ENCODE results near the gene KMT2E.

The KMT2E gene

GRCh38 chr7:105079348-105079747 is 65.3 kb downstream of the KMT2E start:
- DNase-seq (ENCODE audit: low read depth in 2 of 2), result no peak

GRCh38 chr7:105084581-105084980 is 70.6 kb downstream of the KMT2E start:
- no peak for DNase-seq (ENCODE audit: low read depth in 2 of 2)

- DNase-seq (ENCODE audit: low read depth in 2 of 2), result no peak
These were observed 72.8 kb downstream of the KMT2E start for GRCh38 chr7:105086850-105087249.

GRCh38 chr7:105087981-105088380 is 74.0 kb downstream of the KMT2E start:
- DNase-seq (ENCODE audit: low read depth in 2 of 2), result no peak

- no peak for DNase-seq (ENCODE audit: low read depth in 2 of 2)
These were observed 74.5 kb downstream of the KMT2E start for GRCh38 chr7:105088456-105088855.

GRCh38 chr7:105094966-105095365 is 81.0 kb downstream of the KMT2E start:
- no peak for DNase-seq (ENCODE audit: low read depth in 2 of 2)

- DNase-seq (ENCODE audit: low read depth in 2 of 2), result no peak
These were observed 82.3 kb downstream of the KMT2E start for GRCh38 chr7:105096306-105096705.

GRCh38 chr7:105097619-105098018 is 83.6 kb downstream of the KMT2E start:
- no peak for DNase-seq (ENCODE audit: low read depth in 2 of 2)

GRCh38 chr7:105098863-105099515 is 85.0 kb downstream of the KMT2E start:
- DNase-seq (ENCODE audit: low read depth in 2 of 2), result no peak

- DNase-seq (ENCODE audit: low read depth in 2 of 2), result no peak
These were observed 87.9 kb downstream of the KMT2E start for GRCh38 chr7:105101864-105102263.

GRCh38 chr7:105102557-105103352 is 88.8 kb downstream of the KMT2E start:
- no peak for DNase-seq (ENCODE audit: low read depth in 2 of 2)

- no peak for DNase-seq (ENCODE audit: low read depth in 2 of 2)
These were observed 91.6 kb downstream of the KMT2E start for GRCh38 chr7:105105579-105105978.

GRCh38 chr7:105106473-105106872 is 92.5 kb downstream of the KMT2E start:
- DNase-seq (ENCODE audit: low read depth in 2 of 2), result no peak

- no peak for DNase-seq (ENCODE audit: low read depth in 2 of 2)
These were observed 93.5 kb downstream of the KMT2E start for GRCh38 chr7:105107458-105107857.

- DNase-seq (ENCODE audit: low read depth in 2 of 2), result no peak
These were observed 98.7 kb downstream of the KMT2E start for GRCh38 chr7:105112440-105113418.

- no peak for DNase-seq (ENCODE audit: low read depth in 2 of 2)
These were observed 104.9 kb downstream of the KMT2E start for GRCh38 chr7:105118612-105119600.

GRCh38 chr7:105122619-105123018 is 108.6 kb downstream of the KMT2E start:
- no peak for DNase-seq (ENCODE audit: low read depth in 2 of 2)

- no peak for DNase-seq (ENCODE audit: low read depth in 2 of 2)
These were observed 111.7 kb downstream of the KMT2E start for GRCh38 chr7:105125745-105126144.

GRCh38 chr7:105126436-105126975 is 112.5 kb downstream of the KMT2E start:
- DNase-seq (ENCODE audit: low read depth in 2 of 2), result no peak

GRCh38 chr7:105127179-105127578 is 113.2 kb downstream of the KMT2E start:
- DNase-seq (ENCODE audit: low read depth in 2 of 2), result no peak

GRCh38 chr7:105130048-105130447 is 116.0 kb downstream of the KMT2E start:
- DNase-seq (ENCODE audit: low read depth in 2 of 2), result no peak
